Measurements from ENCODE around the gene DDX39B.
A peak's percentile ranks its signal among the peaks of the same experiment; 100 is the strongest.

DDX39B gene

GRCh38 chr6:31568537-31568961 lies 26.7 kb upstream of the DDX39B start:
- TF ChIP-seq ZSCAN5A (tag by site-specific recombination; IDR thresholded peaks at IDR 0.05), result no peak
- no peak for TF ChIP-seq CTCF (tag by site-specific recombination; IDR thresholded peaks at IDR 0.05)
- TF ChIP-seq ZSCAN23 (tag by site-specific recombination; IDR thresholded peaks at IDR 0.05), result no peak
- TF ChIP-seq ELK4 (IDR thresholded peaks at IDR 0.05; ENCODE audit: borderline replicate concordance, low read depth, low read length), result no peak
- no peak for TF ChIP-seq YY2 (tag by site-specific recombination; IDR thresholded peaks at IDR 0.05)
- TF ChIP-seq ZNF513 (tag by site-specific recombination; IDR thresholded peaks at IDR 0.05), result no peak
- no peak for TF ChIP-seq REPIN1 (tag by site-specific recombination; IDR thresholded peaks at IDR 0.05; ENCODE audit: low read depth)
- no peak for TF ChIP-seq ZBTB20 (tag by site-specific recombination; IDR thresholded peaks at IDR 0.05)
- no peak for TF ChIP-seq HOXA7 (CRISPR knock-in tag; IDR thresholded peaks at IDR 0.05; ENCODE audit: borderline replicate concordance)
- TF ChIP-seq ATF2 (tag by site-specific recombination; IDR thresholded peaks at IDR 0.05; ENCODE audit: low read depth), result no peak
- TF ChIP-seq ZNF202 (tag by site-specific recombination; IDR thresholded peaks at IDR 0.05; ENCODE audit: borderline replicate concordance), result no peak
- TF ChIP-seq ZNF155 (tag by site-specific recombination; IDR thresholded peaks at IDR 0.05), result no peak
- Histone ChIP-seq H3K4me3 (ENCODE audit: low read depth, low read length) (no peak overlapping the region), H3K27ac (ENCODE audit: extremely low read depth, low read depth, low read length) (no peak overlapping the region), H3K36me3 (ENCODE audit: control insufficient read depth in 2 of 2, insufficient read depth in 1 of 2, low read length in 2 of 2) (no peaks in the 10 kb centered on the region), H3K4me1 (ENCODE audit: control insufficient read depth, insufficient read depth, low read length) (no peaks in the 10 kb centered on the region), H3K9me3 (ENCODE audit: control insufficient read depth, insufficient read depth, low read depth, low read length) (no peaks in the 10 kb centered on the region)
- ChIA-PET CTCF (interaction anchor here (0.5 to 6.5 kb wide), 7 partner anchors 12 to 186 kb away, joined by 3 to 71 read pairs (median 4); partner anchors contain the start of gene LTB), POLR2A (interaction anchor here (0.6 to 1.6 kb wide), 2 partner anchors 12 to 437 kb away, joined by 3 to 5 read pairs; no protein-coding TSS in a partner anchor)

GRCh38 chr6:31567531-31568370 lies 25.9 kb upstream of the DDX39B start:
- no peak overlapping the region for H3K4me3 ChIP-seq (ENCODE audit: low read depth, low read length)
- ChIA-PET POLR2A (interaction anchor here (0.6 kb wide), 1 partner anchor 436 kb away, joined by 3 read pairs; no protein-coding TSS in a partner anchor), CTCF (interaction anchor here (0.9 to 6.5 kb wide), 7 partner anchors 13 to 385 kb away, joined by 3 to 71 read pairs (median 4); partner anchors contain the start of genes ATP6V1G2 and LTB)
- H3K36me3 ChIP-seq (ENCODE audit: control insufficient read depth in 2 of 2, insufficient read depth in 1 of 2, low read length in 2 of 2), result no peaks in the 10 kb centered on the region
- H3K27ac ChIP-seq (ENCODE audit: extremely low read depth, low read depth, low read length), result no peak overlapping the region
- H3K4me1 ChIP-seq (ENCODE audit: control insufficient read depth, insufficient read depth, low read length), result no peaks in the 10 kb centered on the region
- H3K9me3 ChIP-seq (ENCODE audit: control insufficient read depth, insufficient read depth, low read depth, low read length), result no peaks in the 10 kb centered on the region
- TF ChIP-seq ZFHX2 (tag by site-specific recombination; conservative IDR thresholded peaks at IDR 0.05) (0 out of 2 replicates have a peak, but pooled peaks have one; percentile 35), KLF16 (tag by site-specific recombination; IDR thresholded peaks at IDR 0.05) (no peak), ZNF580 (tag by site-specific recombination; IDR thresholded peaks at IDR 0.05) (no peak), ZNF530 (tag by site-specific recombination; IDR thresholded peaks at IDR 0.05; ENCODE audit: low read depth) (no peak), BCL11A (tag by site-specific recombination; IDR thresholded peaks at IDR 0.05; ENCODE audit: low read depth) (no peak), ZNF335 (tag by site-specific recombination; conservative IDR thresholded peaks at IDR 0.05) (no peak), ZNF280C (tag by site-specific recombination; IDR thresholded peaks at IDR 0.05) (no peak), ZNF24 (tag by site-specific recombination; IDR thresholded peaks at IDR 0.05) (no peak), ZNF394 (tag by site-specific recombination; IDR thresholded peaks at IDR 0.05; ENCODE audit: borderline replicate concordance) (no peak), SCRT2 (tag by site-specific recombination; IDR thresholded peaks at IDR 0.05) (peak; percentile 31; the same call in 1 of the 2 replicates), ZNF629 (tag by site-specific recombination; IDR thresholded peaks at IDR 0.05) (no peak), ZNF48 (tag by site-specific recombination; IDR thresholded peaks at IDR 0.05) (no peak)
